Left lung (tissue), 14 donors: ENCODE data around the gene ZNF189. TPM values are rescaled to one million over a fixed set of nuclear protein-coding genes. Genes with fewer than 3 reads are reported as not detected.

Source experiments
- ATAC-seq: fragments of 200-7000 bp; cut with Tn5 transposase; one replicate; pipeline ENCODE4 v1.9.1; 2020; ENCODE audit warnings: moderate library complexity
- DNase-seq, 4 donors: peaks; one replicate each; pipeline ENCODE4 v3.0.0-alpha.2; 2013 to 2020
- H3K27ac ChIP-seq, 2 donors: fragments of 200-600 bp; sonication (generic) in 1 of 2; one replicate each; pipeline versions ENCODE4 v1.5.0 to v1.8.0; 2020 to 2021
- H3K27me3 ChIP-seq, 2 donors: fragments of 200-600 bp; sonication (generic) in 1 of 2; one replicate each; pipeline versions ENCODE4 v1.5.0 to v1.8.0; 2020 to 2021
- H3K36me3 ChIP-seq, 2 donors: fragments of 200-600 bp; sonication (generic) in 1 of 2; one replicate each; pipeline versions ENCODE4 v1.5.0 to v1.8.0; 2020 to 2021
- H3K4me1 ChIP-seq, 2 donors: fragments of 200-600 bp; one replicate each; pipeline ENCODE4 v1.8.0; 2021
- H3K4me3 ChIP-seq, 2 donors: fragments of 200-600 bp; sonication (generic) in 1 of 2; one replicate each; pipeline versions ENCODE4 v1.5.0 to v1.8.0; 2020 to 2021; ENCODE audit warnings: mild to moderate bottlenecking in 1 of 2
- H3K9me3 ChIP-seq, 2 donors: fragments of 200-600 bp; sonication (generic) in 1 of 2; one replicate each; pipeline versions ENCODE4 v1.5.0 to v1.8.0; 2020 to 2021
- intact Hi-C, 2 donors: fragments of 100-400 bp; cut with DNase I; formaldehyde crosslinking; loops; one replicate each; pipeline versions ENCODE4 v1.11.2 to v1.14.2; 2022
- long read RNA-seq, 12 donors: library from polyadenylated mRNA in 2 of 12; unstranded in 2 of 12; transcript quantifications; one replicate each; pipeline ENCODE4 v2.0.0 and lab custom pipeline, GENCODE V29; 2019 to 2026
- polyA plus RNA-seq, 6 donors: library from polyadenylated mRNA; unstranded; fragments of 120-200 nt; gene quantifications; one replicate each; pipeline ENCODE4 v1.2.1, GENCODE V29; 2013; ENCODE audit not compliant: insufficient read length in 6 of 6
- total RNA-seq, 2 donors: library from RNA; stranded (reverse); fragmentation: NEBNext Ultra II Directional; extraction: Animal tissue kit (Norgen Biotek cat#: 25700); gene quantifications; one replicate each; pipeline ENCODE4 v1.2.1, GENCODE V29; 2021
- TF ChIP-seq, protein P1 (sequence below), 2 donors: fragments of 200-600 bp; sonication (generic) in 1 of 2; IDR thresholded peaks; one replicate each; pipeline versions ENCODE4 v1.5.0 to v1.8.0; 2021; ENCODE audit warnings: antibody characterized with exemption in 2 of 2
- donor health status: DM: no; HTN: yes; CAD: no.
- donor health status: DM: no; HTN: no; CAD: no.

ZNF189 gene
- total RNA-seq = 10 to 100 TPM; 15.7 to 17.7 TPM
- polyA plus RNA-seq = 10 to 100 TPM; 37.1 to 45.1 (median 40.0) TPM
- long read RNA-seq, donor 1, partial matches to known transcripts = 0 of 5 reads
- long read RNA-seq, donor 1, other reads (novel, unspliced or antisense) = 0 of 5 reads
- long read RNA-seq, donor 2, transcript ZNF189-201 (4 exons, 3,115 nt) = major isoform, 6 of 13 reads
- long read RNA-seq, donor 2, transcript ZNF189-203 (3 exons, 3,134 nt) = major isoform, 6 of 13 reads
- long read RNA-seq, donor 2, partial matches to known transcripts = 0 of 13 reads
- long read RNA-seq, donor 2, other reads (novel, unspliced or antisense) = 0 of 13 reads
- long read RNA-seq, donor 3, partial matches to known transcripts = 6 of 10 reads
- long read RNA-seq, donor 3, other reads (novel, unspliced or antisense) = 0 of 10 reads
- long read RNA-seq, donor 4 = 0 reads
- long read RNA-seq, donor 5, transcript ZNF189-203 (3 exons, 3,134 nt) = major isoform, 6 of 8 reads
- long read RNA-seq, donor 5, partial matches to known transcripts = 0 of 8 reads
- long read RNA-seq, donor 5, other reads (novel, unspliced or antisense) = 0 of 8 reads
- long read RNA-seq, donor 6, transcript ZNF189-203 (3 exons, 3,134 nt) = major isoform, 10 of 17 reads
- long read RNA-seq, donor 6, partial matches to known transcripts = 6 of 17 reads
- long read RNA-seq, donor 6, other reads (novel, unspliced or antisense) = 0 of 17 reads
- long read RNA-seq, donor 7, partial matches to known transcripts = 0 of 5 reads
- long read RNA-seq, donor 7, other reads (novel, unspliced or antisense) = 0 of 5 reads
- long read RNA-seq, donor 8, partial matches to known transcripts = 0 of 3 reads
- long read RNA-seq, donor 8, other reads (novel, unspliced or antisense) = 0 of 3 reads
- long read RNA-seq, donor 9, partial matches to known transcripts = 0 of 1 reads
- long read RNA-seq, donor 9, other reads (novel, unspliced or antisense) = 0 of 1 reads
- long read RNA-seq, donor 10 = 0 reads
- long read RNA-seq, donor 11, transcript ZNF189-203 (3 exons, 3,134 nt) = major isoform, 5 of 9 reads
- long read RNA-seq, donor 11, partial matches to known transcripts = 0 of 9 reads
- long read RNA-seq, donor 11, other reads (novel, unspliced or antisense) = 0 of 9 reads
- long read RNA-seq, donor 12, transcript ZNF189-203 (3 exons, 3,134 nt) = major isoform, 5 of 9 reads
- long read RNA-seq, donor 12, partial matches to known transcripts = 0 of 9 reads
- long read RNA-seq, donor 12, other reads (novel, unspliced or antisense) = 0 of 9 reads

DNA sequence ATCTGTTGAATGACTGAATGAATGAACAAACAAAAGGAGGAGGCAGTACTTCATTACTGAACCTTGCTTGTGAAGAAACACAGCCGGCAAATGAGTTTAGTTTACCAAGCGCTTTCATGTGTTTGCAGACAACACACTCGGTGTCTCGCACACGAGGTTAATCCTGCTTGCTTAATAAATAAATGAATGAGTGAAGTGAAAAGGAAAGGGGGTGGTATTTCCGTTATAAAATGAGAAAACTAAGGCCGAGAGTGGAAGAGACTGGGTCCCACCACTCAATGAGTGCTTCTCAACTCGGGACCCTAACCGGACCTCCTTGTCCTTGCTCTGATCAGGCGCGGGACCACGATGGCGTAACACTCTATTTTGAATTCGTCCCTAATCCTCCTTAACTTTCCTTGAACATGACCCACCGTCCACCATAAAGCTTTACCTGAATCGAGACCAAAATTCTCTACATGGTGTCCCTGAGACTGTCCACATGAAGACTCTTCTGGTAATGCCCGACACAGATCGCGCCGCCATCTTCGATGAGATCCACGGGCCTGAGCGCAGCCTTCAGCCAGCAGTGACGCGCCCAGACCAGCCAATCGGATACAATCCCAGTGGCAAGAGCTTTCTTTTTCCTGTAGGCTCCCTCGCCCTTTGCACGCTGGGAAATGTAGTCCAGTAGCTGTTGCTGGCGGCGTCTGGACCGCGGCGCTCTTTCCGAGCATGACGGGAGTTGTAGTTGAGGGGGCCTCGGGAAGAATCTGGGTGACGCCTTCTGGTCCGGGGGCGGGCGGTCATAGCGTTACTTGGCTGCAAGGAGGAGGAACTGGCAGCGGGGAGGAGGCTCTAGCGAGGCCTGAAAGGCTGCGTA, at the start of gene ZNF189, which contains the start of gene MRPL50:
Gene ZNF189, plus strand, starts transcription at position 784 of the 862 bp plus-strand sequence. CDS start 306 bp downstream, outside the sequence.
Gene MRPL50, minus strand, starts transcription at position 551 of the 862 bp plus-strand sequence. Its CDS starts 26 bp downstream, at position 525.
- TF ChIP-seq, protein P1, sequence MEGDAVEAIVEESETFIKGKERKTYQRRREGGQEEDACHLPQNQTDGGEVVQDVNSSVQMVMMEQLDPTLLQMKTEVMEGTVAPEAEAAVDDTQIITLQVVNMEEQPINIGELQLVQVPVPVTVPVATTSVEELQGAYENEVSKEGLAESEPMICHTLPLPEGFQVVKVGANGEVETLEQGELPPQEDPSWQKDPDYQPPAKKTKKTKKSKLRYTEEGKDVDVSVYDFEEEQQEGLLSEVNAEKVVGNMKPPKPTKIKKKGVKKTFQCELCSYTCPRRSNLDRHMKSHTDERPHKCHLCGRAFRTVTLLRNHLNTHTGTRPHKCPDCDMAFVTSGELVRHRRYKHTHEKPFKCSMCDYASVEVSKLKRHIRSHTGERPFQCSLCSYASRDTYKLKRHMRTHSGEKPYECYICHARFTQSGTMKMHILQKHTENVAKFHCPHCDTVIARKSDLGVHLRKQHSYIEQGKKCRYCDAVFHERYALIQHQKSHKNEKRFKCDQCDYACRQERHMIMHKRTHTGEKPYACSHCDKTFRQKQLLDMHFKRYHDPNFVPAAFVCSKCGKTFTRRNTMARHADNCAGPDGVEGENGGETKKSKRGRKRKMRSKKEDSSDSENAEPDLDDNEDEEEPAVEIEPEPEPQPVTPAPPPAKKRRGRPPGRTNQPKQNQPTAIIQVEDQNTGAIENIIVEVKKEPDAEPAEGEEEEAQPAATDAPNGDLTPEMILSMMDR (IDR thresholded peaks at IDR 0.05) = no peak
- Histone ChIP-seq H3K36me3 (peaks cover 0 to 33% of the 10 kb centered on the region in 2 donors), H3K4me1 (peaks cover 21 to 57% of the 10 kb centered on the region in 2 donors), H3K27ac (peak within 1 kb of the TSS; percentile 83 to 88), H3K9me3 (peaks cover 0 to 2% of the 10 kb centered on the region in 2 donors), H3K27me3 (no peaks in the 10 kb centered on the region), H3K4me3 (peak within 1 kb of the TSS; percentile 71 to 85)
- peak; percentile 98 for ATAC-seq
- peak; percentile 98 to 99 (median 99) for DNase-seq
- intact Hi-C loops = no loop called here

DNA sequence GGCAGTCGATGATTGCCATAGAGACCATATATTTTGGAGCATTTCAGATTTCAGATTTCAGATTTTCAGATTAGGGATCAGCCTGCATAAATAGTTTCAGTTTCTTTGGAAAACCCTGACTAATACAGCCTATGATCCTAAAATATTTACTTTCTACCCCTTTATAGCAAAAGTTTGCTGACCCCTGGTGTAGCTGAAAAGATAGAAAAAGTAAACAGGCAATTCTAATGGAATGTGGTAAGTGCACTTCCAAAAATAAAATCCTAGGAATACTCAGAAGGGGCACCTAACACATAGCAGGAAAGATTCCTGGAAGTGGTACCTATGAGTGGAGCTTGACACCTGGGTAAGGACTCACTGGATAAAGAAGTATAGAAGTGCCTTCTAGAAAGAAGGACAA, 48.4 kb upstream of the ZNF189 start:
- H3K4me3 ChIP-seq = no peak overlapping the region
- TF ChIP-seq, protein P1 (IDR thresholded peaks at IDR 0.05) = no peak
- H3K9me3 ChIP-seq = no peaks in the 10 kb centered on the region
- H3K27me3 ChIP-seq = no peaks in the 10 kb centered on the region
- H3K36me3 ChIP-seq = no peaks in the 10 kb centered on the region
- intact Hi-C loops = no loop called here
- no peak for ATAC-seq
- no peak for DNase-seq
- H3K27ac ChIP-seq = no peak overlapping the region
- H3K4me1 ChIP-seq = no peaks in the 10 kb centered on the region

DNA sequence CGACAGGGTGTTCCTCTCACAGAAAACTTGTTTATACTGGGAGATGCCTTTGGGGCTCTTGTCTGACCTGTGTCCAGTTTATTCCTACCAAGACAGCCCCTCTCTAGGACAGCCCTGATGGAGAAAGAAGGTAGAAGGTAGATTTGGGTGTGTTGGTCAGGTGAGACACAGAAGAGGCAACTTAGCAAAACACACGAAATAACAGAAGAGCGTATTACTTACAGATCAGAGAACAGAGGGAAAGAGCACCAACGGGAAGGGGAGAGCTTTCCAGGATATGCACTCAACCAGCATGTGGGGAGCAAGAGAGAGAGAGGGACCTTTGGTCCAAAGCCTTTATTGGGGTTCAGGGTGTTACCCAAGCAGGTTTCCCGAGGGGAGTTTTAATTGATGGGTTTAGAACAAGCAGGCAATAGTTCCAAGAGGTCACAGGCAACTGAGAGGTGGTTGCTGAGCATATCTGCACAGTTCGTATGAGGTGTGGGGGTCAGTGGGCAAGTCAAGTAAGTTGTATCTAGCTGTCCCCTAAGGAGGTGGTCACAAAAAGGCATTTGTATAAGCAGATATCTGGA, 45.7 kb upstream of the ZNF189 start:
- Histone ChIP-seq H3K4me1 (no peaks in the 10 kb centered on the region), H3K36me3 (no peaks in the 10 kb centered on the region), H3K27ac (no peak overlapping the region), H3K4me3 (no peak overlapping the region), H3K9me3 (no peaks in the 10 kb centered on the region), H3K27me3 (no peaks in the 10 kb centered on the region)
- intact Hi-C loops = no loop called here
- TF ChIP-seq, protein P1 (IDR thresholded peaks at IDR 0.05) = no peak
- ATAC-seq (no peak), DNase-seq (no peak)

DNA sequence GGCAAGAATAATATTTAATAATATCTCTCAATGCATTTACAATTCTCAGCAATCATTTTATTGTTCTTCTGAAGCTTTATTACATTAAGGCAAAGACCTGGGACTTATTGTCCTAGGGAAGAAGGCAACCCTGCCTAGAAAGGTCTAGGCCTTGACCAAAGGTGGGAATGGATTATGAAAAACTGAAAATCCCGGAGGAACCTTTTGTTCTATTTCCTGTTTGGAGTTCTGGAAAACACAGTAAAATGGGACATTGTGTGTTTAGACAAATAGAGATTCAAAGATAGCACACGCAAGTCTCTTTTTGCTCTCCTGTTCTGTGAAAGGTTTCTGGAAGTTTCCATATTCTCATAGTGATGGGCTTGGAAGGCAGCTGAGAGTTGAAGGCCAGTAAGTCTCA, 45.0 kb upstream of the ZNF189 start:
- H3K4me3 ChIP-seq = no peak overlapping the region
- no peaks in the 10 kb centered on the region for H3K36me3 ChIP-seq
- TF ChIP-seq, protein P1 (IDR thresholded peaks at IDR 0.05) = no peak
- H3K27ac ChIP-seq = no peak overlapping the region
- DNase-seq (no peak), ATAC-seq (no peak)
- no peaks in the 10 kb centered on the region for H3K4me1 ChIP-seq
- no peaks in the 10 kb centered on the region for H3K27me3 ChIP-seq
- intact Hi-C loops = no loop called here
- H3K9me3 ChIP-seq = no peaks in the 10 kb centered on the region
